Measurements from ENCODE around the gene PCDH8.
A peak's percentile ranks its signal among the peaks of the same experiment; 100 is the strongest.
"Not testable (repeated sequence)": the region's sequence is repeated elsewhere in the genome, so short reads cannot be mapped to it uniquely, and the experiment has no call there.

The PCDH8 gene

DNA sequence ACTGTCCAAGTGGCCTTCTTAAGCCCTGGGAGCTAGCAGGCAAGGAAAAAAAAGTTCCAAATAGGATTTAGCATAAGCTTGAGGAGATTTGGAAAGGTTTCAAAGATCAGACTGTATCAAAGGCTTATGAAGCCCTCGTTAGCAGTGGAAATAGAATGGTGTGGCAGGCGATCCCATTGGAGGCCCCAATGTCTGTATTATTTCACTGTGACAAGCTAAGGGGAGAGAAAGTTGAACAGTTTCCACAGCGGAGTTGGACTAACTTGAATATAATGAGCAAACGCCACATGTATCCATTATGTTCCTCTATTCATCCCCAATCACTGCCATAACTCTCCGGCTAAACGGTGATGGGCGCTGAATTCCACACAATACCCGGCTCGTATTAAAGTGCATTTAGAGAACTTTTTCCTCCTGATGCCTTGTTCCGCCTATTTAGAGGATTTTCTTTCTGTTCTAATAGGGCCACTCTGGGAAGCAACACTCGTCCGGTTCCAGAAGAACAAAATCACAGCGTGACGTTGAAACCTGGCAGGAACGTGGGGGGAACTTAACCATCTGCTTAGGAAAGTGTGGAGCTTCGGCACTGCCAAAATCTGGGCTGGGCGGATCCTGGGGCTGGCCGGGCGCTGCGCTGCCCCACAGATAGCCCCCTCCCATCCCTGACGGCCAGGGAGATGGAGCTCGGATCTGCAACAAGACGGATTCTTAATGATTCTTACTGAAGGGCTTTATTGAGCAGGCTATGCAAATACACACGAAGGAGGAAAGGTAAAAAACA is 1.0 kb upstream of the PCDH8 start:
- DNase-seq: no peak

DNA sequence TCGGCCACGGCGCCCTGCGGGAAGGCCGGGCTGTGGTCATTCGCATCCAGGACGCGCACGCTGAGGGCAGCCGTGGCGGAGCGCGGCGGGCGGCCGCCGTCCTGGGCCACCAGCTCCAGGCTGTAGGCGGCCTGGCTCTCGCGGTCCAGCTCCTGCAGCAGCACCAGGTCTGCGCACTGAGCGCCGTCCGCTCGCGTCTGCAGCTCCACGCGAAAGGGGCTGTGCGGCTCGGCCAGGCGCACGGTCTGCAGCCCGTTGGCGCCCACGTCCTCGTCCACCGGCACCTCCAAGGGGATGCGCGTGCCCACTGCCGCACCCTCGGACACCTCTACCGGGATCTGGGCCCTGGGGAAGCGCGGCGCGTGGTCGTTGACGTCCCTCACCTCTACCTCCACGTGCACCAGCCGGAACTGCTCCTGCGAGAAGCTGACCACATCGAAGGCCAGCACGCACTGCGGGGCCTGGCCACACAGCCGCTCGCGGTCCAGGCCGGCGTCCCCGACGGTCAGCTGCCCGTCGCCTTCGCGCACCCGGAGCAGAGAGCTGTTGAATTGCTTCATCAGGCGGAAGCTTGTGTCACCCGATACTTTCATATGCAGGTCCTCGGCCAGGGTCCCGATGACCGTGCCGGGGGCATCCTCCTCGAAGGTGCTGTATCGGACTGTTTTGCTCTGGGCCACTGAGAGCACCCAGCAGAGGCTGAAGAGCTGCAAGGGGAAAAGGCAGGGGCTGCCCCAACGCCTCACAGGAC is 583 bp downstream of the PCDH8 start:
- no peak for DNase-seq

DNA sequence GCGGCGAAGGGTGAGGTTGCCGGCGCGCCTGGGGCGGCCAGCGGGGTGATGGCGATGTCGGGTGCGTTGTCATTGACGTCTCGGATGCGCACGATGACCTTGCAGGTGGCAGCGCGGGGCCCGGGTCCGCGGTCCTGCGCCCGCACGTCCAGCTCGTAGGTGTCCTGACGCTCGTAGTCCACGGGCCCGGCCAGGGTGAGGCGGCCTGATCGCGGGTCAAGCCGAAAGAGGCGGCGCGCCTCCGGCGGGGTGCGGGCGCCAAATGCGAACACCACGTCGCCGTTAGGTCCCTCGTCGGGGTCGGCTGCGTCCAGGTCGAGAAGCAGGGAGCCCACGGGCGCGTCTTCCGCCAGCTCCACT is 1.1 kb downstream of the PCDH8 start:
- DNase-seq: no peak

DNA sequence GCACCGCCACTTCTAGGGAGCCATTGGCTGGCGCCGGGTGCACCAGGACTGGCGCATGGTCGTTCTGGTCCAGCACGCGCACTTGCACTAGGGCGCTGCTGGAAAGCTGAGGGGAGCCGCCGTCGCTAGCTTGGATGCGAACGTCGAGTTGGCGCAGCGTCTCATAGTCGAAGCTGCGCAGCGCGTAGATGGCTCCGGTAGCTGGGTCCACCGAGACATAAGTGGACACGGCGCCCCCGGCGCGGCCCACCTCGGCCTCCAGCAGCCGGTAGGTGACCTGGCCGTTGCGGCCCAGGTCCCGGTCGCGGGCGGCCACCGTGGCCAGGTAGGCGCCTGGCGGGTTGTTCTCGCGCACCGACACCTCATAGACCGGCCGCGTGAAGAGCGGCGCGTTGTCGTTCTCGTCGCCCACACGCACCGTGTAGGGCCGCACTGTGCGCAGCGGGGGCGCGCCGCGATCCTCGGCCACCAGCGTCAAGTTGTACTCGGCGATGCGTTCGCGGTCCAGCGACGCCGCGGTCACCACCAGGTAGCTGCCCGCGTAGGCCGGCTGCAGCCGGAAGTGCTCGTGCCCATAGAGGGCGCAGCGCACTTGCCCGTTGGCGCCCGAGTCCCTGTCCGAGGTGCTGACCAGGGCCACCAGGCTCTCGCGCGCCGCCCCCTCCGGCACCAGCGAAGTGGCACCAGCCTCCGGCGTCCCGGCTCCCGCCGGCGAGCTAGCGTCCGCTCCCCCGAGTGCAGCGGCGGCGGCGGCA is 1.7 kb downstream of the PCDH8 start:
- peak; percentile 47 for DNase-seq

DNA sequence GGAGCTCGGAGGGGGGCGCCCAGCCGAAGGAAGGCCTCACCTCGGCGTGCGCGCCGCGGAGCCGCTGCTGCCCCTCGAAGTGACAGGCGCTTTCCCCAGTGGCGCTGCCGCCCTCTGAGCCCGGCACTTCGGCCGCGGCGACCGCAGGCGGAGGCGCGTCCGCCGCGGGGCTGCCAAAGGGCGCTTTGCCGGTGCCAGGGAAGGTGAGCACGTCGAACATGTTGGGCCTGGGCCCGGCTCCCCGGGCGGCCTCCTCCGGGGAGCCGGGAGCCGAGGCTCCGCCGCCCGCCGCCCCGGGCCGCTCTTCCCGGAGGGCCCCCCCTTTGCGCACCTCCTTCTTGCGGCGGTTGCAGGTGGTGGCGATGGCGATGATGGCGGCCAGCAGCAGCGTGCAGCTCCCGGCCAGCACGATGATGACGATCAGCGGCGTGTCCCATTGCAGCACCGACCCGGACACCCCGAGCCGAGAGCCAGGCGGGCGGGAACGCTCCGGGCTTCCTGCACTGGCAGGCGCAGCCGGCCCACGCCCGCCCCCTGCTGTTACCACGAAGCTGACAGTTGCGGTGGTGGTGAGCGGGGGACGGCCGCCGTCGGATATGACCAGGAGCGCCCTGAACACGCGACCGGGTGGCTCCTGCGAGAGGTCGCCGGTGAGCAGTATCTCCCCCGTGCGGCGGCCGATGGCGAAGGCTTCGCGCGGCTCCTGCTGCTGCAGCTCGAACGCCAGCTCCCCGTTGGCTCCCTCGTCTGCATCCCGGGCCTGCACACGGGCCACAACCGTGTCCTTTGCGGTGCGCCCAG is 2.5 kb downstream of the PCDH8 start:
- DNase-seq: peak; percentile 43

DNA sequence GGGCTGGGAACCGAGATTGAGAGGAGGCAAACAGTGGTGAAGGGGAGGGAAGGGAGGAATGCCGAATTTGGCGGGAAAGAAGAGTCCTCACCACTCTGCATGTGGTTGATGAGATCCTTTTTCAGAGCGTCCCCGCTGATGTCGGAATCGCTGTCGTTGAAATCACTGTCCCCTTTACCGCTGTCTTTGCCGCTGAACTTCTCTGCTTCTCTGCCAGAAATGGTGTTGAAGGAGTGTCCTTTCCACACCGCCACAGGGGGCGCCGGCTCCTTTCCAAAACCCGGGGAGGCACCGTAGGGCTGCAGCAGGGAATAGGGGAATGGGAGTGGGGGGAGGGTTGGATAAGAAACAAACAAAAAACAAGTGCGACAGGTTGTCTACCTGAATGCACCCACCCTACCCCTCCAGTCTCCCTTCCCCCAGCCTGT is 3.1 kb downstream of the PCDH8 start:
- DNase-seq: no peak

DNA sequence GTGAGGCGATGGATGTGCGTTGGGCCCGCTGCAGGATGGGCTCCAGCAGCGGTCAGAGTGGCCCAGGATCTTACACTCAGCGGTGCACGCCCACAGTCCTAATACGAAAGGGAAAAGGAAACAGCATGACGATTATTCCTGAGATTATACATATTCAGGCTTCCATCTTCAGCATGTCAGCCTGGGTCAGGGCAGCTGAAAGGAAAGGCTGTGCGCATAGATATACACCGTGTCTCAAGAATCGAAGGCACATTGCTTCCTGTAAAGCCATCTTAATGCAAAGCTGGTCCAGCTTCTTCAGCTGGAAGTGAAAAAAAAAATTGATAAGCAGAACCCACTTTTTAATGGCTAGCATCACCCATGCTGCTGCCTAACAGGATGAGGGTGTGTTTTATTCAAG is 3.6 kb downstream of the PCDH8 start:
- no peak for DNase-seq

DNA sequence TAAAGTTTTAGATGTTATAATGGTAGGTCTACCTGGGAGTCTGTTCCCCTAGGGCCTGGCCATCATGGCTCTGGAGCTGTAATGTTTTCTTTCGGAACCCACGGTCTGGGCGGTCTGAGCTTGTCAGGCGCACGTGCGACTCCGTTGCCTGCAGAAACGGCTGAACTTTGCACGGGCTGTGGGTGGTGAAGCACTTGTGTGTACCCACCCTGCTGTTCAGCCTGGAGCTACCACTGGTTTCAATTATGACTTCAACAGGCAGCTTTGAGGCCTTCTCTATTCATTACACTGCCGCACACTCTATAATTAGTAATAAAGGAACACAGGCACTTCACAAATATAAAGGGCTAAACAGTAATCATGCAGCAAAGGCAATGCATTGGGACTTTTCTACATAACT is 6.0 kb downstream of the PCDH8 start:
- no peak for DNase-seq

DNA sequence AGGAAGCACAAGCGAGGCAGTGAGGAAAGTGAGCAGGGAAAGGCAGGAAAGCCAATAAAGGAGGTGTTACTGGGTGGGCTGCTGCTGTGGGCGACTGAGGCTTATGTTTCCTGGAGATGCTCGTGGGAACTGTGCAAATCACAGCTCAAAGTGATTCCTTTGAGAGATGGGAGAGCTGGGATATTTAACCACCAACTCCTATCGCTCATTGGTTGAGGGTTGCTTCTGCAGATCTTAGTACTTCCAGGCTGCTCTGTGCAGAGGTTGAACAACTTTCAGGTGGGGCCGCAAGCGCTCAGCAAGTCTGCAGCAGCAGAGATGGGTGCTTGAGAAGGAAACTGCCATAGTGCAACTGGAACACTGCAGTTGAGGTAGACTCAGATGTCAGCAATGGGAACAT is 8.4 kb downstream of the PCDH8 start:
- DNase-seq: no peak

DNA sequence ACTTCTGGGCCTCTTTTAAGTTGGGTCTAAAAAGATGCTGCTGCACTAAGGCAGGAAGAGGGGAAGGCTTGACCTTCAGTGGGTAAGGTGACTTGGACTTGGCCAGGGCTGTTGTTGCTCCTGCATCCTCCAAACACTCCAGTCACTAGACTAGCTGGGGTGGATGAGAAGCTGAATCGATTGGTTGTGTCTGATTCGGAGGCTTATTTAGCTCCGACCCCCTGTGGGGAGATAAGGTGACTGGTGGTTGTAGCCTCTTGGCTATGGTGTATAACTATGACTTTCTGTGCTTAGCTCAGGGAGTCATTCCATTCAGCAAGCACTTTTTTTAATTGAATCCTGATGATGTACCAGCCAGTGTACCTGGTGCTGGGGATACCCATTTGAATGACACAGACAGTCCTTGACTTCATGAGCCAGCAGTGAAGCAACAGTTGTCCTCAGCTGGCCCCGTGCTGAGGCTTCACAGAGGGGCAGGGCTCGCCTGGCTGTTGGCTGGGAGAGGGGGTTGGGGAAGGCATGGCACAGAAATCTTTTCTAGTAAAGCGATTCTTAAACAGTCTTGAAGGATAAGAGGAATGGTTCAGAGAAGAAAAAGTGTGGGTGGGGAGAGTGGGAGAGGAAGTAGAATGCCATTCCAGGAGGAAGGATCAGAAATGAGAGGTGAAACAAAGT is 9.9 kb downstream of the PCDH8 start:
- no peak for DNase-seq

DNA sequence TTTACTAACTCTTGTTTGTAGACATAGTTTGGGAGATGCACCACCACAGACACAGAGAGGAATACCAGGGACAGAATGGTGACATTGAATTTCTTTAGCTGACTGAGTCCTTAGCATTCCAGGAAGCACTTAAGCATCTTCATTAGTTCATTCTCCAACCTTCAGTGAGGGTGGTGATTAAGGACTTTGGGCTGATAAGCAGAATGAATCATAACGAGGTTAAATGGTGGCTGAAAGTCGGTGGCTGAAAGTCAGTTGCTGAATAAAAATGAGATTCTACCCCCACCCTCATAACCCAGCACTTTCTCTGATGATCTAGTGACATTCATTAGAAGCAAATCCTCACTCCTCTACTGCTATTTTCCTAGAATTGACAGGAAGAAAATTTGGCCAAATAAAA is 10.6 kb downstream of the PCDH8 start:
- no peak for DNase-seq

DNA sequence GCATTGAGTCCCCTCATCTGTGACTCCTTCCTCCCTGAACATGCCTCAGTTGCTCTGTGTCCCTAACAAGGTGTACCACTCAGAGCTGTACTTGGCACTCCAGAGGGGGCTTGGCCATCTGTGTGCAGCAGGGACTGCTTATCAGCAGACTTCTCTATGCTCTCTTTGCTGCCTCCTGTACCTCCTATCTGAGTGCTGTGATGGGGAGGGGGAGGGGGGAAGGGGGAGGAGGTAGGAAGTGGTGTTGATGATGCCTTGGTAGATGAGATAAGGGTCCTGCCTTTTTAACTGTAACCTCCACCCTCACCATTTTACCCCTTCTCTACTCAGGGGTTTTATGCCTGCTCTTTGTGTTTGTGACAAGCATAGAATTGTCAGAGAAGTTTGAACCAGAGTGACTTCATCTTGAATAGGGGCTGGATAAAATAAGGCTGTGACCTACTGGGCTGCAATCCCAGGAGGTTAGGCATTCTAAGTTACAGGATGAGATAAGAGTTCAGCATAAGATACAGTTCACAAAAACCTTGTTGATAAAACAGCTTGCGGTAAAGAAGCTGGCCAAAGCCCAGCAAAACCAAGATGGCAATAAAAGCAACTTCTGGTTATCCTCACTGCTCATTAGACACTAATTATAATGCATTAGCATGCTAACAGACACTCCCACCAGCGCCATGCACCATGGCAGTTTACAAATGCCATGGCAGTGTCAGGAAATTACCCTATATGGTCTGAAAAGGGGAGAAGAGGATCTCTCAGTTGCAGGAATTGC is 13.2 kb downstream of the PCDH8 start:
- DNase-seq: no peak

DNA sequence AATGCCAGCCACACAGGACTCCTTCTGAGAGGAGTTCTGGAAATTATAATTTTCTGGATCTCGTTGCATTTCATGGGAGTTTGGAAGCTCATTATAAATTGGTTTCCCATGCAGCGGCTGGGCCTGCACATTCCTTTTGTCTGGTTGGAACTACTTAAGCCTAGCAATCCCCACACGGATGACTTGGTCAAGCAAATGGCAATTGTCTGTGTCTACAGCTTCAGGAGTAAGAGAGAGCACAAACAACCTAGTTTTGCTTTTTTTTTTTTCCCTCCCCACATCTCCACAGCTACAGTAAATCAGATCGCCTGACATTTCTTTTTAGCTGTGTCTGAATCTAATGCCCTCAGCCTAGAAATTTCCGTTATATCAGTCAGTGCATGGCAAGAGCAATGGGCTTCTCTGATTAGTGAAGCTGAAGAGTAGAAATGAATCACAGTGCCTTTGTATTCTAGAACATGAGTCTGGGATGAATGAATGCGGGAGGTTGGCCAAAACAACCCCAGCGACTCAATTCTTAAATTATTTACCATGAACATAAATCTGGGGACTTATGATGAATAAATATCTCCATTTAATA is 15.1 kb downstream of the PCDH8 start:
- no peak for DNase-seq

DNA sequence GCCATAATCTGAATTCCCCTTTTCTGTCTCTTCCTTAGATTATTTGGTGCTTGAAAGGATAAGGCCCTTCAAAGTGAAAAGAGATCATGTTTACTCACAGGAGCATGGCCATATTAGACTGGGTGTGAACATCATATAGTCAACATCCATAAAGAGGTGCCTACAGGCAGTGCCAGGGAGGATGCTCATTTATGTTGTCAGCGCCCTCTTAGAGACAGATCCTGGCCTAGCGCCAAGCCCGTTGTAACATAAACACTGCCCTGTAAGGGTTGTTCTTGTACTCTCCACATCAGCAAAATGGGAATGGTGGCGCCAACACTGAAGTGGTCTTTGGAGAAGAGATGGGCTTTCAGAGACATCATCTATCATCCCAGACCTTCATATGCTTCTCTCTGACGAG is 16.1 kb downstream of the PCDH8 start:
- DNase-seq: no peak

DNA sequence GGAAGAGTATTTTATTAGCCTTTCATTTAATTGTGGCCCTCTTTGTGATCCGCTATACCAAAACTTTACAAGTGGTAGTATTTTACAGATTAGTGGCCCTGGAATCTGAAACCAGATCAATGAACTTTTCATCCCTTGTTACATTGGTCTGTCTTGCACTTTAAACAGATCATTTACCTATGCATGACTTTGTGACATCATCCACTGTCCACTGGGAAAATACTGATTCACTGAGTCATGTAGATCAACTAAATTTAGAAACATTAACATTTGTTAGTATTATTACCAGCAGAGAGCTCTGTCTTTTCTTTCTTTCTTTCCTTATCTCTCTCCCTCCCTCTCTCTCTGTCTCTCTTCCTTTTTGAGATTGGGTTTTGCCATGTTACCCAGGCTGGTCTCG is 17.5 kb downstream of the PCDH8 start:
- DNase-seq: no peak

DNA sequence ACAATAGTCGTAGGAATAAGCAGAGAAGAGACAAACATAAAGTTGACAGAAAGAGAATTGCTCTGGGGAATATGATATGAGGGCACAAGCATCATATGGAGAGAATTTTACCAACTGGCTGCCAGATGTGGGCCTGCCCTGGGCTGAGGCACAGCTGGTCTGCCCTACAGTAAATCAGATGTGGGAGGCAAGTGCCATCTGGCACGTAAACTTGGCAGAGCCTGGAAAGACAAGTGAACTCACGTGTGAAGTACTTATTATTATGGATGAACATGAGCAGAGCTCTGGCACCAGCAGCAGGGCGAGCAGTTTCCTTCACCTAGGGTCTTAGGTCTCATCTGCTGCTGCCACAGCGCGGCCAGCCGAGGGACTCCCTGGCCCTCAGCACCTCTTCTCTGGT is 20.6 kb downstream of the PCDH8 start:
- no peak for DNase-seq

DNA sequence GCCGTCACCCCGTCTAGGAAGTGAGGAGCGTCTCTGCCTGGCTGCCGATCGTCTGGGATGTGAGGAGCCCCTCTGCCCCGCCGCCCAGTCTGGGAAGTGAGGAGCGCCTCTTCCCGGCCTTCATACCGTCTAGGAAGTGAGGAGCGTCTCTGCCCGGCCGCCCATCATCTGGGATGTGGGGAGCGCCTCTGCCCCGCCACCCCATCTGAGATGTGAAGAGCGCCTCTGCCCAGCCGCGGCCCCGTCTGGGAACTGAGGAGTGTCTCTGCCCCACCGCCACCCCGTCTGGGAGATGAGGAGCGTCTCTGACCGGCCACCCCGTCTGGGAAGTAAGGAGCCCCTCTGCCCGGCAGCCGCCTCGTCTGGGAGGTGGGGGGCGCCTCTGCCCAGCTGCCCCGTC is 30.6 kb downstream of the PCDH8 start:
- not testable (repeated sequence) for DNase-seq

DNA sequence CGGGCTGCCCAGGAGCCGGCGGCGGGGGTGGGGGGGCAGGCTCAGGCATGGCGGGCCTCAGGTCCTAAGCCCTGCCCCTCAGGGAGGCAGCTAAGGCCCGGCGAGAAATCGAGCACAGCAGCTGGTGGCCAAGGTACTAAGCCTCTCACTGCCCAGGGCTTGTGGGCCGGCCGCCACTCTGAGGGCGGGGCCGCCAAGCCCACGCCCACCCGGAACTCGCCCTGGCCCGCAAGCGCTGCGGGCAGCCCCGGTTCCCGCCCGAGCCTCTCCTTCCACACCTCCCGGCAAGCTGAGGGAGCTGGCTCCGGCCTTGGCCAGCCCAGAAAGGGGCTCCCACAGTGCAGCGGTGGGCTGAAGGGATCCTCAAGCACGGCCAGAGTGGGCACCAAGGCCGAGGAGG is 33.1 kb downstream of the PCDH8 start:
- no peak for DNase-seq

DNA sequence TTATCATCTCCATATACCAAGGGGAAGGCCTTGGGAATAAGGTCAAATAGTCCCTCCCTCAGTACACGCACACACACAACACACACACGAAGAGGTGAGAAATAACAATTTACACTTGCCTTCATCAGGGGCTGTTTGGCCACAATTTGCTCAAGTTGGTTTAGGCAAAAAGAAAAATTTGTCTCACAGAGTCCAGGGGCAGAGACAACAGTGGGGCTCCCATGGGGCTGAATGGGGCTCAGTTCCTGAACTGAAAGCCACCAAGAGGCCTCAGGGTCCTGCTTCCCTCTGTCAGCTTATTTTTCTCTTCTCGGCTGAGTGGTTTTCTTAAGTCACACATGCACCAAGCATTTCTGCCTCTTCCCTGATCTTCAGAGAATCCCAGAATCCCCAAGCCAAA is 35.5 kb downstream of the PCDH8 start:
- DNase-seq: no peak

DNA sequence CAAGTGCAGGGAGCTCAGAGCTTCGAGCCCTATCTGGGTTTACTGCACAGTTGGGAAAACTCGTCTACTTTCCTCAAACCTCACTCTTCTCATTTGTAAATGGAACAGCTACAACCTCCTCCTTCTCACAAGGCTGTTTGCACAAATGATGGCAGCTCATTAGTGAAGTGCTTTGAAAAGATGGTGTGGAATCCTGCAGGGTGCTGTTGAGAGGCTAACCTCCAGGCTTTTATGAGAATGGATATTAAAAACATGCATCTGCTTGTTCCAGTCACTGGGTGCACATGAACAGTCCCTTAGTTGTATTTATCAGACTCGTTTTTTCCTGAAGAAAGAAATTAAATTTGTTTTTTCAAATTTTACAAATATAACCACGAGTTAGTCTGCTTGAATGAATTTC is 36.6 kb downstream of the PCDH8 start:
- DNase-seq: no peak

DNA sequence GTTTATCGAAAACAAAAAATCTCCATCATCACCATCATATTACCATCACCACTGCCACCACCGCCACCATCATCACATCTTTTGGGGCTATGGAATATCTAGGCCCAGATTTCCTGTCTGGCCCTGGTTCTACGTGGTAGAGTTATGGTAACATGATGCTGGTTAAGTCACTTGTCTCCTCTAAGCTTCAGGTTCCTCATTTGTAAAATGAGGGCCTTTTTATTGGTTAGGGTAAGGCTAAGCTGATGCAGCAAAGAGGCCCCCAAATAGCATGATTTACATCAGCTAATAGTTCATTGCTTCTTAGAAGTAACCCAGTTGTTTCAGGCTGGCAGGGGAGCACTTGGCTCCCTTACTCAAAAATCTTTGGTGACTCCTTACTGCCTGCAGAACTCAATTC is 37.9 kb downstream of the PCDH8 start:
- no peak for DNase-seq

Data from stimulated activated CD4-positive, alpha-beta T cell treated with anti-CD3 and anti-CD28 coated beads, Interleukin-1b, Interleukin-23, amount 100 ng/mL, for 48 hours (primary cell).